ENCODE measurements around the gene PLXNB3. TPM values are rescaled to one million over a fixed set of nuclear protein-coding genes. Genes with fewer than 3 reads are reported as not detected.

The PLXNB3 gene
- total RNA-seq, 1 donor from 2014 or later = 2.9 TPM

GRCh38 chrX:153773741-153774575 is 9.9 kb downstream of the PLXNB3 start:
- peak; percentile 3 for DNase-seq
- Histone ChIP-seq H3K9me3 (replicated peaks) (no peaks in the 10 kb centered on the region), H3K36me3 (no peaks in the 10 kb centered on the region), H3K27ac (replicated peaks) (no peak overlapping the region), H3K4me1 (no peaks in the 10 kb centered on the region), H3K4me3 (no peak overlapping the region), H3K27me3 (ENCODE audit: low read depth) (no peaks in the 10 kb centered on the region)
- TF ChIP-seq CTCF (IDR thresholded peaks at IDR 0.05; ENCODE audit: borderline replicate concordance) = no peak
- intact Hi-C loops (cut with micrococcal nuclease) = no loop called here

- Histone ChIP-seq H3K4me1 (no peaks in the 10 kb centered on the region), H3K27me3 (ENCODE audit: low read depth) (no peaks in the 10 kb centered on the region), H3K27ac (replicated peaks) (no peak overlapping the region), H3K4me3 (no peak overlapping the region), H3K36me3 (no peaks in the 10 kb centered on the region), H3K9me3 (replicated peaks) (no peaks in the 10 kb centered on the region)
- no peak for TF ChIP-seq CTCF (IDR thresholded peaks at IDR 0.05; ENCODE audit: borderline replicate concordance)
- intact Hi-C loops (cut with micrococcal nuclease) = no loop called here
- DNase-seq = peak; percentile 2
These were observed 10.7 kb downstream of the PLXNB3 start for GRCh38 chrX:153774576-153775292.

GRCh38 chrX:153775293-153776119 is 11.5 kb downstream of the PLXNB3 start:
- no peak overlapping the region for H3K27ac ChIP-seq (replicated peaks)
- peak; percentile 4 for DNase-seq
- H3K4me1 ChIP-seq = peaks cover 5% of the 10 kb centered on the region
- H3K27me3 ChIP-seq (ENCODE audit: low read depth) = no peaks in the 10 kb centered on the region
- no peak overlapping the region for H3K4me3 ChIP-seq
- TF ChIP-seq CTCF (IDR thresholded peaks at IDR 0.05; ENCODE audit: borderline replicate concordance) = no peak
- intact Hi-C loops (cut with micrococcal nuclease) = no loop called here
- H3K36me3 ChIP-seq = no peaks in the 10 kb centered on the region
- no peaks in the 10 kb centered on the region for H3K9me3 ChIP-seq (replicated peaks)

GRCh38 chrX:153776120-153776599 is 12.1 kb downstream of the PLXNB3 start:
- H3K4me1 ChIP-seq = peaks cover 11% of the 10 kb centered on the region
- H3K27me3 ChIP-seq (ENCODE audit: low read depth) = no peaks in the 10 kb centered on the region
- H3K36me3 ChIP-seq = no peaks in the 10 kb centered on the region
- H3K9me3 ChIP-seq (replicated peaks) = no peaks in the 10 kb centered on the region
- intact Hi-C loops (cut with micrococcal nuclease) = no loop called here
- no peak overlapping the region for H3K4me3 ChIP-seq
- H3K27ac ChIP-seq (replicated peaks) = no peak overlapping the region
- DNase-seq = no peak
- no peak for TF ChIP-seq CTCF (IDR thresholded peaks at IDR 0.05; ENCODE audit: borderline replicate concordance)

- no peak overlapping the region for H3K4me3 ChIP-seq
- H3K36me3 ChIP-seq = no peaks in the 10 kb centered on the region
- peaks cover 16% of the 10 kb centered on the region for H3K4me1 ChIP-seq
- intact Hi-C loops (cut with micrococcal nuclease) = no loop called here
- TF ChIP-seq CTCF (IDR thresholded peaks at IDR 0.05; ENCODE audit: borderline replicate concordance) = no peak
- DNase-seq = peak; percentile 4
- H3K27ac ChIP-seq (replicated peaks) = no peak overlapping the region
- H3K9me3 ChIP-seq (replicated peaks) = no peaks in the 10 kb centered on the region
- H3K27me3 ChIP-seq (ENCODE audit: low read depth) = no peaks in the 10 kb centered on the region
These were observed 12.6 kb downstream of the PLXNB3 start for GRCh38 chrX:153776611-153777045.

All from left ventricle myocardium inferior (tissue), 1 donor.